MM.1S (cell line): Measurements from ENCODE around the gene TMTC2.

Experiments used
- CTCF ChIP-seq: fragments of 300-600 bp; sonication (generic); IDR thresholded peaks from 2 replicates; pipeline ENCODE4 v1.5.1; 2016; ENCODE audit warnings: antibody characterized with exemption, low read length, mixed read lengths
- EZH2 ChIP-seq: fragments of 300-600 bp; sonication (generic); optimal IDR thresholded peaks from 2 replicates; pipeline ENCODE3; 2017; ENCODE audit warnings: low read depth, mild to moderate bottlenecking, antibody characterized with exemption, low read length, mixed read lengths
- EZH2phosphoT487 ChIP-seq: fragments of 300-600 bp; sonication (generic); IDR thresholded peaks from 2 replicates; pipeline ENCODE4 v1.6.1; 2018; ENCODE audit warnings: antibody characterized with exemption, low read length

GRCh38 chr12:83015390-83016217 lies 328.9 kb downstream of the TMTC2 start:
- no peak for TF ChIP-seq CTCF
- TF ChIP-seq EZH2phosphoT487 = no peak
- no peak for TF ChIP-seq EZH2
